ENCODE data around the gene PTOV1. TPM values are rescaled to one million over a fixed set of nuclear protein-coding genes. Genes with fewer than 3 reads are reported as not detected.

The PTOV1 gene
- total and polyA plus RNA-seq, 2 donors (not counting 1 experiment from before 2014, with no cell fraction given): 144 to 230 TPM

GRCh38 chr19:49877020-49877878 is 26.3 kb downstream of the PTOV1 start, which contains the start of the genes AKT1S1 and TBC1D17:
TSS of gene AKT1S1 (minus strand) at chr19:49877355. CDS start at chr19:49873295, 4,060 bp downstream.
TSS of gene TBC1D17 (plus strand) at chr19:49877702. CDS start at chr19:49877724, 22 bp downstream.
- peak; percentile 100 for DNase-seq
- Histone ChIP-seq H3K9me3 (ENCODE audit: control extremely low read depth in 1 of 3, control insufficient read depth in 2 of 3, insufficient read depth in 1 of 3, low read length in 2 of 3) (no peaks in the 10 kb centered on the region), H3K4me3 (ENCODE audit: control extremely low read depth in 1 of 5, extremely low read depth in 1 of 5, insufficient read depth in 1 of 5, low read depth in 2 of 5, low read length in 4 of 5) (peak within 1 kb of the TSS; percentile 85 to 96 (median 95)), H3K79me2 (ENCODE audit: control insufficient read depth, insufficient read depth, low read length) (peaks cover 36% of the 10 kb centered on the region), H3K36me3 (replicated peaks in 1 of 2; ENCODE audit: control extremely low read depth in 1 of 2, control insufficient read depth in 1 of 2, extremely low read depth in 1 of 2, insufficient read depth in 2 of 2, low read length in 1 of 2) (peaks cover 0 to 36% of the 10 kb centered on the region in 2 experiments), H4K20me1 (ENCODE audit: control insufficient read depth, insufficient read depth, low read length, poor library complexity, severe bottlenecking) (peaks cover 40% of the 10 kb centered on the region), H3K27ac (ENCODE audit: low read length in 2 of 2) (peak within 1 kb of the TSS; percentile 94 to 98), H3K27me3 (replicated peaks in 1 of 4; ENCODE audit: control extremely low read depth in 1 of 4, control insufficient read depth in 3 of 4, insufficient read depth in 4 of 4, low read length in 3 of 4) (no peaks in the 10 kb centered on the region), H2AFZ (ENCODE audit: insufficient read depth, low read depth, low read length, poor library complexity, severe bottlenecking) (peak within 1 kb of the TSS; percentile 83), H3K4me2 (replicated peaks; ENCODE audit: low read depth, low read length, poor library complexity, severe bottlenecking) (peak within 1 kb of the TSS; percentile 93), H3K9ac (ENCODE audit: low read length) (peak within 1 kb of the TSS; percentile 99), H3K4me1 (ENCODE audit: control insufficient read depth in 2 of 2, insufficient read depth in 2 of 2, low read length in 2 of 2) (peaks cover 12 to 20% of the 10 kb centered on the region in 2 donors)
- intact Hi-C loops (cut with micrococcal nuclease): loop anchor here (1.0 to 2.0 kb wide), 9 partner anchors 8 to 1004 kb away; partner anchors contain the start of genes ATF5, FUZ, NUP62 and PPP1R15A
- peaks cover 21% of the 10 kb centered on the region for H3K4me1 Mint-ChIP-seq
- ChIA-PET CTCF (interaction anchor here (0.9 to 1.5 kb wide), 5 partner anchors 17 to 110 kb away, joined by 3 to 4 read pairs (median 3); partner anchors contain the start of genes FUZ and NUP62), POLR2A (interaction anchor here (0.6 to 2.6 kb wide), 19 partner anchors 8 to 1258 kb away, joined by 3 to 30 read pairs (median 6); partner anchors contain the start of genes AP2A1, ATF5, FUZ and IL4I1)
- no peaks in the 10 kb centered on the region for H3K9me3 Mint-ChIP-seq (ENCODE audit: insufficient read depth)
- no peak within 1 kb of the TSS for H3K4me3 Mint-ChIP-seq
- no peak within 1 kb of the TSS for H3K27ac Mint-ChIP-seq
- peak; percentile 65 for ATAC-seq (ENCODE audit: low read depth)
- TF ChIP-seq CTCF (IDR thresholded peaks at IDR 0.05) (no peak), EZH2 (IDR thresholded peaks at IDR 0.05; ENCODE audit: borderline replicate concordance, insufficient read depth, low read depth, low read length, poor library complexity, severe bottlenecking) (no peak)
- no peaks in the 10 kb centered on the region for H3K27me3 Mint-ChIP-seq
- WGBS (ENCODE audit: insufficient coverage): under 1% methylated on average over 60 of the region's 61 CpGs
